Upper lobe of left lung (tissue), 6 donors: ENCODE data around the gene SUSD6. TPM values are rescaled to one million over a fixed set of nuclear protein-coding genes. Genes with fewer than 3 reads are reported as not detected.
"Not testable (repeated sequence)": the region's sequence is repeated elsewhere in the genome, so short reads cannot be mapped to it uniquely, and the experiment has no call there.

Experiments
- ATAC-seq, 2 donors: fragments of 200-7000 bp; cut with Tn5 transposase; one replicate each; pipeline ENCODE4 v1.9.1; 2022; ENCODE audit warnings: mild to moderate bottlenecking in 2 of 2, moderate library complexity in 2 of 2; ENCODE audit not compliant: low FRiP score in 2 of 2
- DNase-seq, 2 donors: peaks; one replicate each; pipeline ENCODE4 v3.0.0-alpha.2; 2019 to 2020
- H3K27ac ChIP-seq, 4 donors: fragments of 200-600 bp; sonication (generic); one replicate each; pipeline ENCODE4 v1.5.1; 2016 to 2019
- H3K27me3 ChIP-seq, 4 donors: fragments of 200-600 bp; sonication (generic); one replicate each; pipeline ENCODE4 v1.5.1; 2017 to 2019
- H3K36me3 ChIP-seq, 4 donors: fragments of 200-600 bp; sonication (generic); one replicate each; pipeline ENCODE4 v1.5.1; 2016 to 2019
- H3K4me1 ChIP-seq, 4 donors: fragments of 200-600 bp; sonication (generic); one replicate each; pipeline ENCODE4 v1.5.1; 2018 to 2019
- H3K4me3 ChIP-seq, 4 donors: fragments of 200-600 bp; sonication (generic); one replicate each; pipeline ENCODE4 v1.5.1; 2017 to 2019; ENCODE audit warnings: mild to moderate bottlenecking in 2 of 4, moderate library complexity in 1 of 4
- H3K9me3 ChIP-seq, 4 donors: fragments of 200-600 bp; sonication (generic); one replicate each; pipeline ENCODE4 v1.5.1; 2018 to 2019
- EP300 ChIP-seq, 4 donors: sonication (generic); formaldehyde crosslinking; IDR thresholded peaks; one replicate each; pipeline ENCODE4 v1.5.1; 2017; ENCODE audit warnings: antibody characterized with exemption in 4 of 4, control low read depth in 2 of 4
- POLR2A ChIP-seq, 4 donors: fragments of 450-650 bp; IDR thresholded peaks; one replicate each; pipeline ENCODE4 v1.5.1; 2016 to 2017; ENCODE audit warnings: antibody characterized with exemption in 4 of 4, mild to moderate bottlenecking in 2 of 4
- POLR2AphosphoS5 ChIP-seq, 2 donors: sonication (generic); formaldehyde crosslinking; IDR thresholded peaks; one replicate each; pipeline ENCODE4 v1.5.1; 2017; ENCODE audit warnings: antibody characterized with exemption in 2 of 2
- WGBS, 2 donors: methylation state at CpG; one replicate each; pipeline ENCODE4 v1.1.5; 2017 to 2018; 5-methylcytosine and 5-hydroxymethylcytosine counted together
- total RNA-seq, 6 donors: library from RNA; depleted of rRNA in 4 of 6; stranded (reverse); fragments of >200 nt in 4 of 6; gene quantifications; one replicate each; pipeline versions ENCODE4 v1.1.0 to v1.2.1, GENCODE V29; 2016 to 2021
- TF ChIP-seq, protein P1 (sequence below), 6 experiments: fragments of 450-650 bp in 4 of 6; fragments of 200-600 bp in 2 of 6; sonication (generic) in 2 of 6; IDR thresholded peaks; one replicate each; pipeline ENCODE4 v1.5.1; 2016 to 2019; ENCODE audit warnings: antibody characterized with exemption in 6 of 6
- donor health status: DM: no; HTN: no; CAD: no; lungs with moderate emphysema.
- donor health status: DM: no; HTN: yes; CAD: no; lungs with severe emphysema.

Gene SUSD6
- total RNA-seq, 6 donors from 2014 or later = 63.4 to 90.4 (median 81.6) TPM

- TF ChIP-seq POLR2AphosphoS5 (IDR thresholded peaks at IDR 0.05) (no peak), EP300 (IDR thresholded peaks at IDR 0.05) (no peak), POLR2A (IDR thresholded peaks at IDR 0.05) (no peak)
- TF ChIP-seq, protein P1, sequence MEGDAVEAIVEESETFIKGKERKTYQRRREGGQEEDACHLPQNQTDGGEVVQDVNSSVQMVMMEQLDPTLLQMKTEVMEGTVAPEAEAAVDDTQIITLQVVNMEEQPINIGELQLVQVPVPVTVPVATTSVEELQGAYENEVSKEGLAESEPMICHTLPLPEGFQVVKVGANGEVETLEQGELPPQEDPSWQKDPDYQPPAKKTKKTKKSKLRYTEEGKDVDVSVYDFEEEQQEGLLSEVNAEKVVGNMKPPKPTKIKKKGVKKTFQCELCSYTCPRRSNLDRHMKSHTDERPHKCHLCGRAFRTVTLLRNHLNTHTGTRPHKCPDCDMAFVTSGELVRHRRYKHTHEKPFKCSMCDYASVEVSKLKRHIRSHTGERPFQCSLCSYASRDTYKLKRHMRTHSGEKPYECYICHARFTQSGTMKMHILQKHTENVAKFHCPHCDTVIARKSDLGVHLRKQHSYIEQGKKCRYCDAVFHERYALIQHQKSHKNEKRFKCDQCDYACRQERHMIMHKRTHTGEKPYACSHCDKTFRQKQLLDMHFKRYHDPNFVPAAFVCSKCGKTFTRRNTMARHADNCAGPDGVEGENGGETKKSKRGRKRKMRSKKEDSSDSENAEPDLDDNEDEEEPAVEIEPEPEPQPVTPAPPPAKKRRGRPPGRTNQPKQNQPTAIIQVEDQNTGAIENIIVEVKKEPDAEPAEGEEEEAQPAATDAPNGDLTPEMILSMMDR (IDR thresholded peaks at IDR 0.05) = no peak
- WGBS, 2 donors = 63 to 88% methylated on average over 4 of the region's 4 CpGs
Observed at GRCh38 chr14:69720912-69721311, 109.5 kb downstream of the SUSD6 start.

DNA sequence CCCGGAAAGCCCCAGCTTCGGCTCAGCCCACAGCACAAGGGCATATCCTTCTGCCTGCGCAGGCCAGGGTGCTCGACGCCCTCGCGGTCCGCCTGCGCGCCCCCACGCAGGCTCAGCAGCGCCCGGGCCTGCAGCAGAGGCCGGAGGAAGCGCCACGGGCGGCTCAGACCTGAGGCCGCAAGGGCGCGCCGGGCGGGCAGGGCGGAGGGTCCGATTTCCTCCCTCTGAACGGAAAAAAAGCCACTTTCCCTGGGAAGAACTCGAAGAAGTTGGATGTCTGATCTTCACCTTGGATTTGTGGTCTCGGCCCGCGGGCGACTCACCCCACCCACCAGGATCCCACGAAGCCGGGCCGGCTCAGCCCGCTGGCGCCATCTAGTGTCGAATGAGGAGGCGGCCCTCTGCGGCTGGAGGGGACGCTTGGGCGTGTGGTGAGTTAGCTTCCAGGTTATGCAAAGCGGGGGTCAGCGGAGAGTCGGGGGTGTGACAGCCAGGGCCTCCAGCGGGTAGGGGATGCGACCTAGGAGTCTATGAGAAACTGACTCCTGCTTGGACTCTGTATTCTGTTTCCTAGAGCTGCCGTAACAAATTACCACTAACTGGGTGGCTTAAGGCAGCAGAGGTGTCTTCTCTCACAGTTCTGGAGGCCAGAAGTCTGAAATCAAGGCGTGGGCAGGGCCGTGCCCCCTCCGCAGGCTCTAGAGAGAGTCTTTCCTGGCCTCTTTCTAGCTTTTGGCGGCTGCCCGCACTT lies 115.5 kb downstream of the SUSD6 start:
- WGBS, 2 donors = 5 to 15% methylated on average over 14 to 51 of the region's 51 CpGs
- H3K4me3 ChIP-seq = peak overlapping the region in 3 of 4 donors; percentile 27 to 54 (median 42)
- DNase-seq (peak; percentile 82 to 96), ATAC-seq (peak; percentile 94 to 98)
- H3K27ac ChIP-seq = peak overlapping the region; percentile 42 to 83 (median 78)
- no peaks in the 10 kb centered on the region for H3K36me3 ChIP-seq
- TF ChIP-seq, protein P1 (IDR thresholded peaks at IDR 0.05) = peak; percentile 96 to 98 (median 98)
- TF ChIP-seq POLR2A (IDR thresholded peaks at IDR 0.05) = peak in 2 of 4 donors; percentile 7 to 22
- peak; percentile 18 to 31 for TF ChIP-seq POLR2AphosphoS5 (IDR thresholded peaks at IDR 0.05)
- no peak for TF ChIP-seq EP300 (IDR thresholded peaks at IDR 0.05)
- H3K27me3 ChIP-seq = no peaks in the 10 kb centered on the region
- H3K4me1 ChIP-seq = peaks cover 17 to 34% (median 26%) of the 10 kb centered on the region in 4 donors
- no peaks in the 10 kb centered on the region for H3K9me3 ChIP-seq

More at GRCh38 chr14:69720912-69721311, 109.5 kb downstream of the SUSD6 start:
- ATAC-seq (no peak), DNase-seq (no peak)
- H3K9me3 ChIP-seq = no peaks in the 10 kb centered on the region
- no peaks in the 10 kb centered on the region for H3K36me3 ChIP-seq
- peaks cover 42 to 58% (median 48%) of the 10 kb centered on the region in 4 donors for H3K4me1 ChIP-seq
- H3K27ac ChIP-seq = peak overlapping the region in 1 of 4 donors; percentile 85
- H3K27me3 ChIP-seq = no peaks in the 10 kb centered on the region
- H3K4me3 ChIP-seq = no peak overlapping the region

DNA sequence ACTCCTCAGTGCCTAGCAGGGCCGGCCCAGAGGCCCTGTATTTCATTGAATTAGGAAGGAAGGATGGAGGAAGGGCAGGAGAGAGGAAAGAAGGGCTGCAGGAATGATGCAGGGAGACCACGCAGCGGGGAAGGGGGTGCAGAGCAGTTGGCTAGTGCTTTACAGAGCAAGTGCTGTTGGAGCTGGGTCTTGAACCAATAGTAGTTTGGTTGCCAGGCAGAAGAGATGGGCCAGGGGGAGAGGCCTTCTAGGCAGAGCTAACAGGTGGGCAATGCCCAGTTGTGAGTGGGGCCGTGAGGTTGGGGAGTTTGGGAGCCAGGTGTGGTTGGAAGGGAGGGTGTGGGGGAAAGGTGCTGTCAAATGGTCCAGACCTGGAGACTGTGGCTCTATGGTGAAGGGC lies 116.5 kb downstream of the SUSD6 start:
- DNase-seq (no peak), ATAC-seq (no peak)
- peak overlapping the region in 2 of 4 donors; percentile 10 to 66 for H3K27ac ChIP-seq
- H3K4me3 ChIP-seq = no peak overlapping the region
- no peaks in the 10 kb centered on the region for H3K36me3 ChIP-seq
- TF ChIP-seq EP300 (IDR thresholded peaks at IDR 0.05) (no peak), POLR2A (IDR thresholded peaks at IDR 0.05) (no peak), POLR2AphosphoS5 (IDR thresholded peaks at IDR 0.05) (no peak)
- TF ChIP-seq, protein P1 (IDR thresholded peaks at IDR 0.05) = no peak
- no peaks in the 10 kb centered on the region for H3K27me3 ChIP-seq
- peaks cover 17 to 34% (median 26%) of the 10 kb centered on the region in 4 donors for H3K4me1 ChIP-seq
- no peaks in the 10 kb centered on the region for H3K9me3 ChIP-seq
- 87 to 91% methylated on average over 4 of the region's 4 CpGs for WGBS, 2 donors

- not testable (repeated sequence) for H3K9me3 ChIP-seq, H3K36me3 ChIP-seq, H3K4me3 ChIP-seq, H3K27me3 ChIP-seq, H3K27ac ChIP-seq, ATAC-seq
- DNase-seq = peak in 1 of 2 donors; percentile 15
- peaks cover 10 to 21% (median 14%) of the 10 kb centered on the region in 4 donors for H3K4me1 ChIP-seq
- 90 to 94% methylated on average over 8 of the region's 8 CpGs for WGBS, 2 donors
Observed at GRCh38 chr14:69731919-69732598, 120.7 kb downstream of the SUSD6 start.

GRCh38 chr14:69736405-69736804 lies 125.0 kb downstream of the SUSD6 start:
- not testable (repeated sequence) for H3K9me3 ChIP-seq, H3K4me3 ChIP-seq, ATAC-seq, DNase-seq, H3K27me3 ChIP-seq, H3K36me3 ChIP-seq, H3K27ac ChIP-seq, H3K4me1 ChIP-seq
- 89 to 93% methylated on average over 4 of the region's 4 CpGs for WGBS, 2 donors
